Effector CD8-positive, alpha-beta T cell (primary cell): Measurements from ENCODE around the gene CLP1.

ENCODE experiments used
- DNase-seq: peaks from one replicate; lab custom pipeline; 2025; lab: John Stamatoyannopoulos, UW

CLP1 gene

GRCh38 chr11:57640068-57640800 is 17.3 kb upstream of the CLP1 start:
- no peak for DNase-seq

- no peak for DNase-seq
Observed at GRCh38 chr11:57641011-57641807, 16.4 kb upstream of the CLP1 start.

GRCh38 chr11:57643802-57644201 is 13.8 kb upstream of the CLP1 start:
- DNase-seq: no peak

GRCh38 chr11:57644748-57645688 is 12.5 kb upstream of the CLP1 start:
- DNase-seq: peak; percentile 84

GRCh38 chr11:57645689-57646085 is 11.9 kb upstream of the CLP1 start:
- DNase-seq: no peak

GRCh38 chr11:57646194-57646798 is 11.3 kb upstream of the CLP1 start:
- DNase-seq: no peak

- no peak for DNase-seq
Observed at GRCh38 chr11:57646799-57647303, 10.7 kb upstream of the CLP1 start.

GRCh38 chr11:57647372-57647771 is 10.2 kb upstream of the CLP1 start:
- no peak for DNase-seq

GRCh38 chr11:57647960-57648800 is 9.4 kb upstream of the CLP1 start:
- no peak for DNase-seq

GRCh38 chr11:57648801-57649735 is 8.5 kb upstream of the CLP1 start:
- no peak for DNase-seq

- DNase-seq: peak; percentile 79
Observed at GRCh38 chr11:57649826-57650738, 7.5 kb upstream of the CLP1 start, which contains the start of gene YPEL4. Gene YPEL4, minus strand, starts transcription at chr11:57649912. Its CDS starts 2,805 bp downstream, at chr11:57647107.

- no peak for DNase-seq
Observed at GRCh38 chr11:57650739-57651090, 6.8 kb upstream of the CLP1 start.

- no peak for DNase-seq
Observed at GRCh38 chr11:57651408-57651807, 6.2 kb upstream of the CLP1 start.

GRCh38 chr11:57652230-57652629 is 5.3 kb upstream of the CLP1 start:
- DNase-seq: peak; percentile 13

- no peak for DNase-seq
Observed at GRCh38 chr11:57652662-57653061, 4.9 kb upstream of the CLP1 start.

GRCh38 chr11:57653163-57653562 is 4.4 kb upstream of the CLP1 start:
- DNase-seq: no peak

- DNase-seq: no peak
Observed at GRCh38 chr11:57656885-57657193, 723 bp upstream of the CLP1 start.

- no peak for DNase-seq
Observed at GRCh38 chr11:57658023-57658361, 430 bp downstream of the CLP1 start.

GRCh38 chr11:57659669-57660068 is 2.1 kb downstream of the CLP1 start:
- DNase-seq: no peak
